ENCODE measurements around the gene RHOT1. TPM values are rescaled to one million over a fixed set of nuclear protein-coding genes. Genes with fewer than 3 reads are reported as not detected.
"Not testable (repeated sequence)": the region's sequence is repeated elsewhere in the genome, so short reads cannot be mapped to it uniquely, and the experiment has no call there.

RHOT1 gene
- total and polyA plus RNA-seq, 10 donors: 21.2 to 57.1 (median 33.6) TPM

DNA sequence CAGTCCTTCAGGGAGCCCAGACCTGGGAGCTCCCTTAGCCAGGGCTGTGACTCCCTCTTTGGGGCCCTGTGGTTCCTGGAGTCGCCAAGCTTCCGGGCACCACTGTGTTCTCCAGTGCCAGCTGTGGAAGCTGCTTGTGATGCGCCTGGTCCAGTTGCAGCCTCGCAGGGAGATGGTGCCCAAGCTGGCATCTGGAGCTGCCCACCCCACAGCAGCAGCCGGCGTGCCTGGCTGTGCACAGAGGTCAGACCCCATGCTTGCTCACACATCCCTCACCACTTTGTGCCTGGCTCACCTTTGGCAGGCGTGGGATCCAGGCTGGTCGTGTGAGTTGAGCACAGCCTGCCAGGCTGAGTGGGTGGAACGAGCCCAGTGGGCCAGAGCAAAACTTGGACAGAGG, 18.2 kb downstream of the RHOT1 start:
- no peak for DNase-seq

DNA sequence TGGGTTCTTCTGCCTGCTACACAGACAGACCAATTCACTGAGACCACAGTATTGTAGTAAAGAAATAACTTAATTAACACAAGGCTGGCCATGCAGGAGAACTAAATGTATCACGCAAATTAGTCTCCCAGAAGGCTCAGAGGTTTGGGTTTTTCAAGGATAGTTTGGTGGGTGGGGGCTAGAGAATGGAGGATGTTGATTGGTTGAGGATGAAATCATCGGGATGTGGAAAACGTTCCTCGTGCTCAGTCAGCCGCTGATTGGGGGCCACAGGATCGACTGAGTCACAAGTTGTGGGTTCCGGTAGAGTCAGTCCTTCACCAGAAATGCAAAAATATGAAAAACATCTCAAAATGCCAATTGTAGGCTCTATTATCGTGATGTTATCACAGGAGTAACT, 18.7 kb downstream of the RHOT1 start:
- Histone ChIP-seq H3K27me3 (replicated peaks in 1 of 7) (no peaks in the 10 kb centered on the region), H3K9me3 (peaks cover 0 to 5% (median 3%) of the 10 kb centered on the region in 8 donors), H3K4me3 (no peak overlapping the region), H3K36me3 (peaks cover 0 to 73% (median 17%) of the 10 kb centered on the region in 6 donors), H3K27ac (no peak overlapping the region), H3K4me1 (no peaks in the 10 kb centered on the region)
- intact Hi-C loops (cut with DNase I; ENCODE audit: low total_unique reads): no loop called here
- no peak for TF ChIP-seq POLR2AphosphoS5 (IDR thresholded peaks at IDR 0.05)
- TF ChIP-seq POLR2A (IDR thresholded peaks at IDR 0.05): no peak
- TF ChIP-seq, protein P1, sequence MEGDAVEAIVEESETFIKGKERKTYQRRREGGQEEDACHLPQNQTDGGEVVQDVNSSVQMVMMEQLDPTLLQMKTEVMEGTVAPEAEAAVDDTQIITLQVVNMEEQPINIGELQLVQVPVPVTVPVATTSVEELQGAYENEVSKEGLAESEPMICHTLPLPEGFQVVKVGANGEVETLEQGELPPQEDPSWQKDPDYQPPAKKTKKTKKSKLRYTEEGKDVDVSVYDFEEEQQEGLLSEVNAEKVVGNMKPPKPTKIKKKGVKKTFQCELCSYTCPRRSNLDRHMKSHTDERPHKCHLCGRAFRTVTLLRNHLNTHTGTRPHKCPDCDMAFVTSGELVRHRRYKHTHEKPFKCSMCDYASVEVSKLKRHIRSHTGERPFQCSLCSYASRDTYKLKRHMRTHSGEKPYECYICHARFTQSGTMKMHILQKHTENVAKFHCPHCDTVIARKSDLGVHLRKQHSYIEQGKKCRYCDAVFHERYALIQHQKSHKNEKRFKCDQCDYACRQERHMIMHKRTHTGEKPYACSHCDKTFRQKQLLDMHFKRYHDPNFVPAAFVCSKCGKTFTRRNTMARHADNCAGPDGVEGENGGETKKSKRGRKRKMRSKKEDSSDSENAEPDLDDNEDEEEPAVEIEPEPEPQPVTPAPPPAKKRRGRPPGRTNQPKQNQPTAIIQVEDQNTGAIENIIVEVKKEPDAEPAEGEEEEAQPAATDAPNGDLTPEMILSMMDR (IDR thresholded peaks at IDR 0.05 in 8 of 11, conservative IDR thresholded peaks at IDR 0.05 in 3 of 11): no peak
- no peak for DNase-seq
- 88 to 98% (median 93%) methylated on average over 8 of the region's 8 CpGs for WGBS, 5 donors

More for the DNA sequence above, 18.2 kb downstream of the RHOT1 start:
- TF ChIP-seq, protein P1 (IDR thresholded peaks at IDR 0.05 in 8 of 11, conservative IDR thresholded peaks at IDR 0.05 in 3 of 11): no peak
- peak in 1 of 3 donors; percentile 59 for TF ChIP-seq POLR2AphosphoS5 (IDR thresholded peaks at IDR 0.05)
- Histone ChIP-seq H3K4me1 (no peaks in the 10 kb centered on the region), H3K27ac (no peak overlapping the region), H3K27me3 (replicated peaks in 1 of 7) (no peaks in the 10 kb centered on the region), H3K36me3 (peaks cover 0 to 78% (median 20%) of the 10 kb centered on the region in 6 donors), H3K4me3 (no peak overlapping the region), H3K9me3 (peaks cover 0 to under 1% (median 0%) of the 10 kb centered on the region in 8 donors)
- 92 to 100% (median 97%) methylated on average over 3 to 9 of the region's 9 CpGs for WGBS, 5 donors
- intact Hi-C loops (cut with DNase I; ENCODE audit: low total_unique reads): no loop called here

DNA sequence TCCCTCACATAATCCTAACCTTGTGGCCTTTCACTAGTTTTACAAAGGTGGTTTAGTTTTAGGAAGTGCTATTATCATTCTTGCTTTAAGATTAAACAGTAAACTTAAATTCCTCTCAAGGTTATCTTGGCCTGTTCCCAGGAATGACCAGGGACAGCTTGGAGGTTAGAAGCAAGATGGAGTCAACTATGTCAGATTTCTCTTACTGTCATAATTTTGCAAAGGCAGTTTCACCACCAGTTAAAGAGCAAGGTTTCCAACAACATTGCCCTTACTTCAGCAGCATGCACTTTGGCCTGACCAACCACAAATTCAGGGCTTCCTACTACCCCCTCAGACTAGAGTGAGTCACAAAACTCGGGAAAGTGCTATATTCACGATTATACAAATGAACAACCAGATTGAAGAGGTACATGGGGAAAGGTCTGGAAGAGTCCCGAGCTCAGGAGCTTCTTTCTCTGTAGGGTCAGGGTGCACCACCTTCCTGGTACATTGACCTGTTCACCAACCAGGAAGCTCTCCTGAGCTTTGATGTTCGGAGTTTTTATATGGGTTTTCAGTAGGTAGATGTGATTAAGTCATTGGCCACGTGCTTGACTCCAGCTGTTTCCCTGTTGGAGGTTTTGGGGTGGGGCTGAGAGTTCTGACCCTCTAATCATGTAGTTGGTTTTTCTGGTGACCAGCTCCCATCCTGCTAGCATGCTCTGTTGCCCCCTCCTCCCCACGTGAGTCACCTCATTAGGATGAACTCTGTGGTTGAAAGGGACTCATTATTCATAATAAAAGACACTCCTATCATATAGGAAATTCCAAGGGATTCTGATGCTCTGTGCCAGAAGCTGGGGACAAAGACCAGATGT, 19.4 kb downstream of the RHOT1 start:
- no peak for TF ChIP-seq POLR2A (IDR thresholded peaks at IDR 0.05)
- intact Hi-C loops (cut with DNase I; ENCODE audit: low total_unique reads): no loop called here
- no peak for DNase-seq
- H3K4me1 ChIP-seq: no peaks in the 10 kb centered on the region
- WGBS, 5 donors: 70 to 92% (median 86%) methylated on average over 6 of the region's 6 CpGs
- H3K36me3 ChIP-seq: peaks cover 0 to 71% (median 14%) of the 10 kb centered on the region in 6 donors
- no peak overlapping the region for H3K27ac ChIP-seq
- H3K27me3 ChIP-seq (replicated peaks in 1 of 7): no peaks in the 10 kb centered on the region
- H3K9me3 ChIP-seq: peaks cover 3 to 12% (median 10%) of the 10 kb centered on the region in 8 donors
- no peak overlapping the region for H3K4me3 ChIP-seq

DNA sequence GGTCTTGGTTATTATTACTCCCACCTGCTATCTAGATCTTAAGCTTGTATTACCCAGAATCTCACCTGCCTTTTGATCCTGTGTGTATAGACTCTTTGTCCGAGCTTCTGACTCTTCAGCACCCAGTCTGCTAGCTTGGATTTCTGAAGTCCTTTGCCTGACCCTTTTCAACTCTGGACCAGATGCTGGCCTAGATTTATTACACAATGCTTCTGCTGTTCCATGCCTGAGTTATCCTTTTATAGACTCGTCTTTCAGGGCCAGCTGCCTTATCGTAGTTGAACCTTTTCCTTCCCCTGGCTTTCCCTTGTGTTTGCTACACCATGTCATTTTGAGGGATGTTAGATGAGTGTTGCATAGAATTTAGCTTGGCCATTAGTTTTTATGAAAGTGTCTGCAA, 32.6 kb downstream of the RHOT1 start:
- H3K36me3 ChIP-seq: peaks cover 0 to 90% (median 45%) of the 10 kb centered on the region in 6 donors
- TF ChIP-seq, protein P1 (IDR thresholded peaks at IDR 0.05 in 8 of 11, conservative IDR thresholded peaks at IDR 0.05 in 3 of 11): no peak
- no peak for TF ChIP-seq POLR2AphosphoS5 (IDR thresholded peaks at IDR 0.05)

DNA sequence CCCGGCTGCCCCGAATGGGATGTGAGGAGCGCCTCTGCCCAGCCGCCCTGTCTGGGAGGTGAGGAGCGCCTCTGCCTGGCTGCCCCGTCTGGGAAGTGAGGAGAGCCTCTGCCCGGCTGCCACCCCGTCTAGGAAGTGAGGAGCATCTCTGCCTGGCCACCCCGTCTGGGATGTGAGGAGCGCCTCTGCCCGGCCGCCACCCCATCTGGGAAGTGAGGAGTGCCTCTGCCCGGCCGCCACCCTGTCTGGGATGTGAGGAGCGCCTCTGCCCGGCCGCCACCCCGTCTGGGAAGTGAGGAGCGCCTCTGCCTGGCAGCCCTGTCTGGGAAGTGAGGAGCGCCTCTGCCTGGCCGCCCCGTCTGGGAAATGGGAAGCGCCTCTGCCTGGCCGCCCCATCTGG, 36.4 kb downstream of the RHOT1 start:
- H3K9me3 ChIP-seq: peaks cover 0 to 11% (median 0%) of the 10 kb centered on the region in 8 donors
- H3K36me3 ChIP-seq: peaks cover 0 to 100% (median 47%) of the 10 kb centered on the region in 6 donors
- 96 to 99% (median 98%) methylated on average over 17 to 24 of the region's 24 CpGs for WGBS, 5 donors
- H3K27me3 ChIP-seq (replicated peaks in 1 of 7); H3K4me3 ChIP-seq; H3K4me1 ChIP-seq; DNase-seq; intact Hi-C loops (cut with DNase I; ENCODE audit: low total_unique reads); H3K27ac ChIP-seq: not testable (repeated sequence)

More for the DNA sequence above, 32.6 kb downstream of the RHOT1 start:
- Histone ChIP-seq H3K27me3 (replicated peaks in 1 of 7) (no peaks in the 10 kb centered on the region), H3K27ac (no peak overlapping the region), H3K9me3 (peaks cover 0 to 11% (median 0%) of the 10 kb centered on the region in 8 donors), H3K4me1 (no peaks in the 10 kb centered on the region), H3K4me3 (no peak overlapping the region)
- intact Hi-C loops (cut with DNase I; ENCODE audit: low total_unique reads): no loop called here
- DNase-seq: no peak
- WGBS, 5 donors: 89 to 95% (median 92%) methylated on average over 3 of the region's 3 CpGs

DNA sequence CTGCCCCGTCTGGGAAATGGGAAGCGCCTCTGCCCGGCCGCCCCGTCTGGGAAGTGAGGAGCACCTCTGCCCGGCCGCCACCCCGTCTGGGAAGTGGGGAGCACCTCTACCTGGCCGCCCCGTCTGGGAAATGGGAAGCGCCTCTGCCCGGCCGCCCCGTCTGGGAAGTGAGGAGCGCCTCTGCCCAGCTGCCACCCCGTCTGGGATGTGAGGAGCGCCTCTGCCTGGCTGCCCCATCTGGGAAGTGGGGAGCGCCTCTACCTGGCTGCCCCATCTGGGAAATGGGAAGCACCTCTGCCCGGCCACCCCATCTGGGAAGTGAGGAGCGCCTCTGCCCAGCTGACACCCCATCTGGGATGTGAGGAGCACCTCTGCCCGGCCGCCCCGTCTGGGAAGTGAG, 36.8 kb downstream of the RHOT1 start:
- intact Hi-C loops (cut with DNase I; ENCODE audit: low total_unique reads): not testable (repeated sequence)

DNA sequence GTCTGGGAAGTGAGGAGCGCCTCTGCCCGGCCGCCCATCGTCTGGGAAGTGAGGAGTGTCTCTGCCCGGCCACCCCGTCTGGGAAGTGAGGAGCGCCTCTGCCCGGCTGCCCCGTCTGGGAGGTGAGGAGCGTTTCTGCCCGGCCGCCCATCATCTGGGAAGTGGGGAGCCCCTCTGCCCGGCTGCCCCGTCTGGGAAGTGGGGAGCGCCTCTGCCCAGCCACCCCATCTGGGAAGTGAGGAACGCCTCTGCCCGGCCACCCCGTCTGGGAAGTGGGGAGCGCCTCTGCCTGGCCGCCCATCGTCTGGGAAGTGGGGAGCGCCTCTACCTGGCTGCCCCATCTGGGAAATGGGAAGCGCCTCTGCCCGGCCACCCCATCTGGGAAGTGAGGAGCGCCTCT, 37.2 kb downstream of the RHOT1 start:
- Histone ChIP-seq H3K9me3 (peaks cover 0 to 11% (median 0%) of the 10 kb centered on the region in 8 donors), H3K36me3 (peaks cover 0 to 100% (median 43%) of the 10 kb centered on the region in 6 donors)
- intact Hi-C loops (cut with DNase I; ENCODE audit: low total_unique reads); H3K4me1 ChIP-seq; H3K27me3 ChIP-seq (replicated peaks in 1 of 7); H3K4me3 ChIP-seq; H3K27ac ChIP-seq; DNase-seq: not testable (repeated sequence)
- WGBS, 5 donors: 91 to 99% (median 98%) methylated on average over 12 to 25 of the region's 25 CpGs

More for the DNA sequence above, 36.8 kb downstream of the RHOT1 start:
- H3K4me3 ChIP-seq; H3K27ac ChIP-seq; H3K4me1 ChIP-seq; H3K27me3 ChIP-seq (replicated peaks in 1 of 7); DNase-seq: not testable (repeated sequence)
- Histone ChIP-seq H3K36me3 (peaks cover 0 to 100% (median 45%) of the 10 kb centered on the region in 6 donors), H3K9me3 (peaks cover 0 to 11% (median 0%) of the 10 kb centered on the region in 8 donors)
- WGBS, 5 donors: 84 to 99% (median 98%) methylated on average over 15 to 23 of the region's 23 CpGs
